PC-9 (cell line): ENCODE data around the gene LONP2. TPM values are rescaled to one million over a fixed set of nuclear protein-coding genes. Genes with fewer than 3 reads are reported as not detected.

ENCODE experiments used
- Bru-seq: library from RNA; stranded (reverse); fragments of 400-500 nt; gene quantifications from one replicate; lab custom pipeline; 2021; lab: Mats Ljungman, UMichigan
- BruChase-seq, 2 experiments: library from RNA; stranded (reverse); fragments of 400-500 nt; gene quantifications; one replicate each; lab custom pipeline; 2021; lab: Mats Ljungman, UMichigan
- BruUV-seq: library from RNA; stranded (reverse); fragments of 400-500 nt; replicated peaks from 2 replicates; lab custom pipeline; 2021; lab: Mats Ljungman, UMichigan
- CTCF ChIA-PET: fragments of 300-600 bp; sonication (Branson Sonifier 250); formaldehyde crosslinking; loops from one replicate; lab custom pipeline; 2022; ENCODE audit warnings: antibody characterized with exemption; lab: Charles Lee
- POLR2A ChIA-PET: fragments of 300-600 bp; sonication (Branson Sonifier 250); formaldehyde crosslinking; loops from one replicate; lab custom pipeline; 2022; ENCODE audit warnings: antibody characterized with exemption; ENCODE audit not compliant: unreplicated experiment; lab: Charles Lee
- DNase-seq, 2 experiments: peaks; one replicate each; pipeline versions ENCODE4 v3.0.0 to v3.0.0-alpha.2; 2015 to 2022; ENCODE audit warnings: mixed read lengths in 1 of 2
- H2AFZ ChIP-seq: fragments of 200-600 bp; sonication (generic); 2 replicates; pipeline ENCODE4 v1.8.1; 2017; ENCODE audit warnings: antibody characterized with exemption
- H3F3A ChIP-seq: fragments of 200-600 bp; sonication (generic); 2 replicates; pipeline ENCODE4 v1.8.1; 2017; ENCODE audit warnings: antibody characterized with exemption, mild to moderate bottlenecking, low read depth; ENCODE audit not compliant: insufficient read depth
- H3K27ac ChIP-seq: fragments of 200-600 bp; sonication (generic); 2 replicates; pipeline ENCODE4 v1.6.1; 2016; ENCODE audit warnings: mixed run types
- H3K27me3 ChIP-seq: fragments of 200-600 bp; sonication (generic); 2 replicates; pipeline ENCODE4 v1.6.1; 2016; ENCODE audit warnings: low read depth, mixed run types; ENCODE audit not compliant: insufficient read depth
- H3K36me3 ChIP-seq: fragments of 200-600 bp; sonication (generic); 2 replicates; pipeline ENCODE4 v1.6.1; 2016; ENCODE audit warnings: low read depth, mixed run types
- H3K4me1 ChIP-seq: fragments of 200-600 bp; sonication (generic); replicated peaks from 2 replicates; pipeline ENCODE4 v1.6.1; 2016; ENCODE audit warnings: mixed run types; ENCODE audit not compliant: insufficient read depth
- H3K4me2 ChIP-seq: fragments of 200-600 bp; sonication (generic); 2 replicates; pipeline ENCODE4 v1.6.1; 2017; ENCODE audit warnings: mixed run types
- H3K4me3 ChIP-seq: fragments of 200-600 bp; sonication (generic); 2 replicates; pipeline ENCODE4 v1.6.1; 2016; ENCODE audit warnings: mixed run types
- H3K79me2 ChIP-seq: fragments of 200-600 bp; sonication (generic); 2 replicates; pipeline ENCODE4 v1.6.1; 2017; ENCODE audit warnings: low read depth, mixed run types
- H3K9me2 ChIP-seq: fragments of 200-600 bp; sonication (generic); 2 replicates; pipeline ENCODE4 v1.8.1; 2017; ENCODE audit warnings: mild to moderate bottlenecking; ENCODE audit not compliant: insufficient read depth
- H3K9me3 ChIP-seq: fragments of 200-600 bp; sonication (generic); 2 replicates; pipeline ENCODE4 v1.8.1; 2016; ENCODE audit warnings: low read depth; ENCODE audit not compliant: insufficient read depth
- H4K20me1 ChIP-seq: fragments of 200-600 bp; sonication (generic); 2 replicates; pipeline ENCODE4 v1.8.1; 2017; ENCODE audit not compliant: insufficient read depth
- CTCF ChIP-seq: fragments of 200-600 bp; sonication (generic); conservative IDR thresholded peaks from 2 replicates; pipeline ENCODE4 v1.6.1; 2017; ENCODE audit warnings: mixed run types, antibody characterized with exemption, mild to moderate bottlenecking, moderate library complexity
- EZH2 ChIP-seq: fragments of 200-600 bp; sonication (generic); IDR thresholded peaks from 2 replicates; pipeline ENCODE4 v1.8.0; 2017; ENCODE audit warnings: antibody characterized with exemption, low read depth
- intact Hi-C: fragments of 100-400 bp; cut with micrococcal nuclease; formaldehyde crosslinking; loops from one replicate; pipeline ENCODE4 v1.10.0; 2022; ENCODE audit not compliant: unreplicated experiment
- long read RNA-seq: library from polyadenylated mRNA; stranded (forward); transcript quantifications from one replicate; pipeline ENCODE4 v2.0.0, GENCODE V29; 2022
- total RNA-seq: library from RNA; stranded (reverse); gene quantifications from 2 replicates; pipeline ENCODE4 v1.2.3, GENCODE V29; 2021

Gene LONP2
- 41.9 and 47.0 TPM in 2 replicates for total RNA-seq
- Bru-seq, nascent RNA: percentile 82 among the genes with signal in this experiment
- percentile 75 among the genes with signal in this experiment for BruChase-seq, experiment 1, labeled RNA remaining after a 2-hour chase
- BruChase-seq, experiment 2, labeled RNA remaining after a 6-hour chase: percentile 77 among the genes with signal in this experiment
- long read RNA-seq, full-length matches to known transcripts: 42 of 61 reads
- long read RNA-seq, partial matches to known transcripts: 7 of 61 reads
- long read RNA-seq, other reads (novel, unspliced or antisense): 12 of 61 reads

- TF ChIP-seq CTCF: no peak
- TF ChIP-seq EZH2: no peak
- intact Hi-C loops: loop anchor here (10.0 kb wide), 2 partner anchors 381 to 1269 kb away; partner anchors contain the start of gene DNAJA2
- H3K9me3 ChIP-seq: no peaks in the 10 kb centered on the region
These were observed at the start of gene LONP2 for GRCh38 chr16:48244080-48244862. LONP2 (plus strand) TSS chr16:48244300; CDS start chr16:48244389, 89 bp downstream.

GRCh38 chr16:48194828-48195556 lies 49.1 kb upstream of the LONP2 start:
- POLR2A ChIA-PET: interaction anchor here (0.7 kb wide), 1 partner anchor 1614 kb away, joined by 3 read pairs; no protein-coding TSS in a partner anchor
- no TSS peak for BruUV-seq

More at GRCh38 chr16:48244080-48244862, at the start of gene LONP2:
- H3K36me3 ChIP-seq: no peaks in the 10 kb centered on the region
- peak within 1 kb of the TSS; percentile 74 for H3K4me3 ChIP-seq
- H3K4me2 ChIP-seq: peak within 1 kb of the TSS; percentile 100
- H3K27me3 ChIP-seq: no peaks in the 10 kb centered on the region
- BruUV-seq: no TSS peak
- peaks cover 51% of the 10 kb centered on the region for H3K79me2 ChIP-seq
- DNase-seq: peak; percentile 82 to 90
- CTCF ChIA-PET: interaction anchor here (0.7 kb wide), 1 partner anchor 12 kb away, joined by 3 read pairs; no protein-coding TSS in a partner anchor
- H3K9me2 ChIP-seq: no peaks in the 10 kb centered on the region
- H3K27ac ChIP-seq: peak within 1 kb of the TSS; percentile 74
- peaks cover 23% of the 10 kb centered on the region for H3K4me1 ChIP-seq
- peaks cover 8% of the 10 kb centered on the region; the same call in 1 of the 2 replicates for H4K20me1 ChIP-seq
- POLR2A ChIA-PET: no interaction called here
- peak within 1 kb of the TSS; percentile 86 for H2AFZ ChIP-seq
- peaks cover 6% of the 10 kb centered on the region for H3F3A ChIP-seq

More at GRCh38 chr16:48194828-48195556, 49.1 kb upstream of the LONP2 start:
- Histone ChIP-seq H3K4me2 (peak overlapping the region; percentile 46; the same call in 1 of the 2 replicates), H3K9me3 (no peaks in the 10 kb centered on the region), H3K4me1 (peaks cover 5% of the 10 kb centered on the region; the same call in 1 of the 2 replicates), H4K20me1 (no peaks in the 10 kb centered on the region), H3K4me3 (no peak overlapping the region), H3K9me2 (no peaks in the 10 kb centered on the region; the same call in 1 of the 2 replicates), H3K27ac (no peak overlapping the region), H3K79me2 (no peaks in the 10 kb centered on the region), H3K36me3 (no peaks in the 10 kb centered on the region), H3K27me3 (no peaks in the 10 kb centered on the region), H2AFZ (no peak overlapping the region), H3F3A (no peaks in the 10 kb centered on the region)
- intact Hi-C loops: no loop called here
- TF ChIP-seq CTCF (no peak), EZH2 (no peak)
- peak; percentile 8 to 36 for DNase-seq
- CTCF ChIA-PET: no interaction called here
